IMR-90 (cell line): ENCODE data around the gene SCYL2. TPM values are rescaled to one million over a fixed set of nuclear protein-coding genes. Genes with fewer than 3 reads are reported as not detected.

Experiments
- ATAC-seq: fragments of 200-7000 bp; cut with Tn5 transposase; 2 replicates; pipeline ENCODE4 v1.9.1; 2020; ENCODE audit warnings: low read depth, mild to moderate bottlenecking, moderate library complexity
- BruUV-seq: library from RNA; stranded (reverse); fragments of 400-500 nt; replicated peaks from 2 replicates; lab custom pipeline; 2021; lab: Mats Ljungman, UMichigan
- CTCF ChIA-PET: fragments of 300-600 bp; formaldehyde crosslinking; extraction: SDS; loops from one replicate; lab custom pipeline; 2021; ENCODE audit warnings: antibody characterized with exemption; lab: Yijun Ruan, JAX
- POLR2A ChIA-PET: fragments of 300-600 bp; sonication (Branson Sonifier 250); formaldehyde crosslinking; loops from one replicate; lab custom pipeline; 2022; ENCODE audit warnings: antibody characterized with exemption; ENCODE audit not compliant: unreplicated experiment; lab: Charles Lee
- DNase-seq: peaks from one replicate; pipeline ENCODE4 v3.0.0; 2013
- H2AFZ ChIP-seq: replicated peaks from 2 replicates; pipeline ENCODE3; 2013; ENCODE audit warnings: low read length, mild to moderate bottlenecking; ENCODE audit not compliant: poor library complexity
- H2AK5ac ChIP-seq: 2 replicates; pipeline ENCODE4 v1.6.1; 2013; ENCODE audit warnings: low read depth, low read length, inconsistent platforms
- H2AK9ac ChIP-seq: replicated peaks from 2 replicates; pipeline ENCODE3; 2013; ENCODE audit warnings: mild to moderate bottlenecking, low read depth, low read length, moderate library complexity; ENCODE audit not compliant: poor library complexity
- H2BK120ac ChIP-seq: 2 replicates; pipeline ENCODE4 v1.6.1; 2013; ENCODE audit warnings: low read depth, low read length, inconsistent platforms
- H2BK15ac ChIP-seq: 3 replicates; pipeline ENCODE4 v1.6.1; 2013; ENCODE audit warnings: low read depth, low read length, inconsistent platforms
- H2BK20ac ChIP-seq: 2 replicates; pipeline ENCODE4 v1.6.1; 2013; ENCODE audit warnings: low read depth, mild to moderate bottlenecking, inconsistent platforms, low read length, moderate library complexity
- H2BK5ac ChIP-seq: 2 replicates; pipeline ENCODE4 v1.6.1; 2013; ENCODE audit warnings: mild to moderate bottlenecking, low read depth, low read length, inconsistent platforms; ENCODE audit not compliant: poor library complexity, severe bottlenecking
- H3K14ac ChIP-seq: replicated peaks from 2 replicates; pipeline ENCODE4 v1.6.1; 2013; ENCODE audit warnings: low read depth, low read length, inconsistent platforms
- H3K18ac ChIP-seq: 2 replicates; pipeline ENCODE4 v1.6.1; 2013; ENCODE audit warnings: low read depth, low read length, control low read depth
- H3K23ac ChIP-seq: 2 replicates; pipeline ENCODE4 v1.6.1; 2013; ENCODE audit warnings: low read depth, low read length, inconsistent platforms
- H3K27ac ChIP-seq: 2 replicates; pipeline ENCODE4 v1.5.1; 2013; ENCODE audit warnings: mild to moderate bottlenecking, control low read depth, low read length; ENCODE audit not compliant: insufficient read depth
- H3K27me3 ChIP-seq: 2 replicates; pipeline ENCODE4 v1.6.1; 2013; ENCODE audit warnings: low read length; ENCODE audit not compliant: control insufficient read depth, insufficient read depth
- H3K36me3 ChIP-seq: 2 replicates; pipeline ENCODE4 v1.6.1; 2013; ENCODE audit warnings: low read length, mixed read lengths; ENCODE audit not compliant: control insufficient read depth, insufficient read depth
- H3K4ac ChIP-seq: 2 replicates; pipeline ENCODE4 v1.6.1; 2013; ENCODE audit warnings: low read depth, low read length, inconsistent platforms
- H3K4me1 ChIP-seq: 2 replicates; pipeline ENCODE4 v1.6.1; 2013; ENCODE audit warnings: low read length, mixed read lengths; ENCODE audit not compliant: control insufficient read depth, insufficient read depth
- H3K4me2 ChIP-seq: 2 replicates; pipeline ENCODE4 v1.6.1; 2013; ENCODE audit warnings: low read depth, mild to moderate bottlenecking, control low read depth, low read length, moderate library complexity
- H3K4me3 ChIP-seq: 2 replicates; pipeline ENCODE4 v1.5.1; 2013; ENCODE audit warnings: low read depth, mild to moderate bottlenecking, control low read depth, low read length, moderate library complexity; ENCODE audit not compliant: insufficient read depth
- H3K56ac ChIP-seq: 2 replicates; pipeline ENCODE4 v1.6.1; 2013; ENCODE audit warnings: low read length, inconsistent platforms; ENCODE audit not compliant: insufficient read depth; ENCODE audit errors: extremely low read depth
- H3K79me1 ChIP-seq, 2 experiments: 2 replicates each; pipeline ENCODE4 v1.6.1; 2013; ENCODE audit warnings: low read length in 2 of 2, inconsistent platforms in 1 of 2, low read depth in 1 of 2
- H3K9ac ChIP-seq: 2 replicates; pipeline ENCODE4 v1.6.1; 2013; ENCODE audit warnings: low read depth, low read length, control low read depth
- H3K9me1 ChIP-seq: 2 replicates; pipeline ENCODE4 v1.6.1; 2013; ENCODE audit warnings: low read length, inconsistent platforms; ENCODE audit not compliant: insufficient read depth
- H3K9me3 ChIP-seq: 2 replicates; pipeline ENCODE4 v1.6.1; 2013; ENCODE audit warnings: low read length; ENCODE audit not compliant: control insufficient read depth, insufficient read depth
- H4K20me1 ChIP-seq: 2 replicates; pipeline ENCODE4 v1.6.1; 2013; ENCODE audit warnings: low read length, inconsistent platforms; ENCODE audit not compliant: insufficient read depth
- H4K5ac ChIP-seq: 2 replicates; pipeline ENCODE4 v1.6.1; 2013; ENCODE audit warnings: mild to moderate bottlenecking, low read depth, low read length, control low read depth
- H4K8ac ChIP-seq, 2 experiments: 2 replicates each; pipeline ENCODE4 v1.6.1; 2013; ENCODE audit warnings: low read depth in 2 of 2, low read length in 2 of 2, control low read depth in 1 of 2, inconsistent platforms in 1 of 2
- H4K91ac ChIP-seq: 2 replicates; pipeline ENCODE4 v1.6.1; 2013; ENCODE audit warnings: low read depth, low read length, inconsistent platforms; ENCODE audit not compliant: insufficient read depth
- ELK1 ChIP-seq: fragments of 150-350 bp; IDR thresholded peaks from 2 replicates; pipeline ENCODE4 v1.6.1; 2016; ENCODE audit warnings: low read depth, mild to moderate bottlenecking, low read length, moderate library complexity, borderline replicate concordance
- MAZ ChIP-seq: IDR thresholded peaks from 2 replicates; pipeline ENCODE4 v1.6.1; 2012; ENCODE audit warnings: low read depth, mild to moderate bottlenecking, low read length, improper control_type of control experiment, moderate library complexity, borderline replicate concordance
- NFE2L2 ChIP-seq: fragments of 150-350 bp; IDR thresholded peaks from 2 replicates; pipeline ENCODE4 v1.6.1; 2016; ENCODE audit warnings: low read depth, mild to moderate bottlenecking, low read length
- POLR2A ChIP-seq: IDR thresholded peaks from 2 replicates; pipeline ENCODE4 v1.6.1; 2012; ENCODE audit warnings: mild to moderate bottlenecking, low read depth, low read length
- SMC3 ChIP-seq: fragments of 150-350 bp; IDR thresholded peaks from 2 replicates; pipeline ENCODE4 v1.6.1; 2016; ENCODE audit warnings: low read depth, mild to moderate bottlenecking, antibody characterized with exemption, low read length, moderate library complexity
- WGBS, 2 experiments: methylation state at CpG; one replicate each; pipeline versions ENCODE4 v1.1.5 to v1.1.7; 2013; ENCODE audit warnings: missing lambda C conversion rate in 2 of 2; ENCODE audit not compliant: insufficient read length in 1 of 2; ENCODE audit errors: extremely low coverage in 2 of 2; 5-methylcytosine and 5-hydroxymethylcytosine counted together
- dilution Hi-C: fragments of 300-500 bp; cut with HindIII; formaldehyde crosslinking; loops from one replicate; pipeline ENCODE4 v1.14.3; 2018; ENCODE audit warnings: low sequenced_read_pairs; ENCODE audit not compliant: unreplicated experiment
- in situ Hi-C: fragments of 300-500 bp; cut with MboI; formaldehyde crosslinking; loops from 3 replicates; pipeline ENCODE4 v1.14.3; 2019; ENCODE audit warnings: low sequenced_read_pairs, inconsistent platforms, mixed read lengths
- intact Hi-C: fragments of 100-400 bp; cut with micrococcal nuclease; formaldehyde crosslinking; loops from 2 replicates; pipeline ENCODE4 v1.10.0; 2022
- polyA plus RNA-seq, 3 experiments: library from polyadenylated mRNA; depleted of rRNA; stranded (reverse); fragments of >200 nt; gene quantifications; 2 replicates each; pipeline ENCODE4 v1.2.3, GENCODE V29; 2012; ENCODE audit warnings: low replicate concordance in 1 of 3
- total RNA-seq: library from RNA; depleted of rRNA; stranded (reverse); fragments of >200 nt; gene quantifications from 2 replicates; pipeline ENCODE4 v1.2.3, GENCODE V29; 2012

Gene SCYL2
- total and polyA plus RNA-seq, 2 of the 4 experiments (the other 2 are of a cell fraction) = 15.3 to 52.0 TPM

GRCh38 chr12:100317371-100317770, 50.4 kb downstream of the SCYL2 start:
- Histone ChIP-seq H2AK5ac (no peak overlapping the region), H3K9me3 (no peaks in the 10 kb centered on the region), H3K23ac (no peak overlapping the region), H3K9me1 (no peaks in the 10 kb centered on the region), H3K27me3 (no peaks in the 10 kb centered on the region), H3K9ac (no peak overlapping the region), H4K91ac (no peak overlapping the region), H3K14ac (no peak overlapping the region), H2BK20ac (no peak overlapping the region), H2AFZ (no peak overlapping the region), H2AK9ac (no peak overlapping the region), H3K56ac (no peak overlapping the region), H2BK120ac (no peak overlapping the region), H3K36me3 (peaks cover 18% of the 10 kb centered on the region), H3K79me1 (peaks cover 0 to 3% of the 10 kb centered on the region in 2 experiments; a peak in 2 of 4 replicates), H4K5ac (no peak overlapping the region), H3K4me1 (no peaks in the 10 kb centered on the region), H3K4me3 (no peak overlapping the region), H2BK15ac (no peak overlapping the region), H4K20me1 (no peaks in the 10 kb centered on the region), H4K8ac (no peak overlapping the region), H3K18ac (no peak overlapping the region), H3K4ac (no peak overlapping the region), H3K27ac (no peak overlapping the region), H3K4me2 (no peak overlapping the region), H2BK5ac (no peak overlapping the region)
- intact Hi-C loops = no loop called here
- dilution Hi-C loops = no loop called here
- in situ Hi-C loops = no loop called here
- BruUV-seq = no TSS peak
- TF ChIP-seq NFE2L2 (no peak), SMC3 (no peak), POLR2A (no peak), ELK1 (no peak), MAZ (no peak)
- no peak for DNase-seq
- CTCF ChIA-PET = no interaction called here
- no peak for ATAC-seq
- no CpG with 5 or more reads among the region's 2 CpGs for WGBS, 2 experiments
- POLR2A ChIA-PET = no interaction called here
